GM12801 (cell line): Measurements from ENCODE around the gene COPG2.

Experiments used
- TF ChIP-seq, protein P1 (sequence below): IDR thresholded peaks from one replicate; pipeline ENCODE4 v1.5.1; 2011; ENCODE audit warnings: control low read depth; ENCODE audit not compliant: insufficient read length; ENCODE audit errors: extremely low read depth

COPG2 gene

DNA sequence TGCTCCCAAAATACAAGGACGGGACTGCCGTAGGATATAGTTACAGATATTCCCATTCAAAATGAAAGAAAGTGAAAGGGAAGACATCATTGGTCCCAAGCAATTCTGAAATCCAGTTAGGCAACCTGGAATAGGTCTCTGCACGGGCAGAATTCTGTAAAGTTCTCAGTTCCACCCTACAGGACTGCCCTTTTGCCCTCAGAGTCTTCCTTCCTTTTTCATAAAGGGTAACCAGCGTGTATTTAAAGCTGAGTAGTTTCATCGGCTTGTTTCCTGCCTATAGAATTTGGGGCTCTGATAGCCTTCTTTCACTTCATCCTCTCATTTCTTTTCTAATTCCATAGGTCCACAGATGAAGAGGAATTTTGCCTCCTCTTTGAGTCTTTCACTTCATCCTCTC lies 20.0 kb downstream of the COPG2 start:
- TF ChIP-seq, protein P1, sequence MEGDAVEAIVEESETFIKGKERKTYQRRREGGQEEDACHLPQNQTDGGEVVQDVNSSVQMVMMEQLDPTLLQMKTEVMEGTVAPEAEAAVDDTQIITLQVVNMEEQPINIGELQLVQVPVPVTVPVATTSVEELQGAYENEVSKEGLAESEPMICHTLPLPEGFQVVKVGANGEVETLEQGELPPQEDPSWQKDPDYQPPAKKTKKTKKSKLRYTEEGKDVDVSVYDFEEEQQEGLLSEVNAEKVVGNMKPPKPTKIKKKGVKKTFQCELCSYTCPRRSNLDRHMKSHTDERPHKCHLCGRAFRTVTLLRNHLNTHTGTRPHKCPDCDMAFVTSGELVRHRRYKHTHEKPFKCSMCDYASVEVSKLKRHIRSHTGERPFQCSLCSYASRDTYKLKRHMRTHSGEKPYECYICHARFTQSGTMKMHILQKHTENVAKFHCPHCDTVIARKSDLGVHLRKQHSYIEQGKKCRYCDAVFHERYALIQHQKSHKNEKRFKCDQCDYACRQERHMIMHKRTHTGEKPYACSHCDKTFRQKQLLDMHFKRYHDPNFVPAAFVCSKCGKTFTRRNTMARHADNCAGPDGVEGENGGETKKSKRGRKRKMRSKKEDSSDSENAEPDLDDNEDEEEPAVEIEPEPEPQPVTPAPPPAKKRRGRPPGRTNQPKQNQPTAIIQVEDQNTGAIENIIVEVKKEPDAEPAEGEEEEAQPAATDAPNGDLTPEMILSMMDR, result no peak

DNA sequence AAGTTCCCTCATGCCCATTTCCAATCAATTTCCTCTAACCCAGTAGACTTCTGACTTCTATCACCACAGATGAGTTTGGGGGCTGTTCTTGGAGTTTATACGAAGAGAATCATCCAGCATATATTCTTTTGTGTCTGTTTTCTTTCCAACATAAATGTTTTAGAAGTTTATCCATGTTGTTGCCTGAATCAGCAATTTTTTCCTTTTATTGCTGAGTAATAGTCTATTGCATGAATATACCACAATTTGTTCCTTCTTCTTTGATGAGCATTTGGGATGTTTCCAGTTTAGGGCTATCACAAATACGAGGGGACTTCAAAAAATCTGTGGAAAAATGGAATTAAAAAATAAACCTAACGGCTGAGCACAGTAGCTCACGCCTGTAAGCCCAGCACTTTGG lies 26.2 kb downstream of the COPG2 start:
- TF ChIP-seq, protein P1, result no peak

DNA sequence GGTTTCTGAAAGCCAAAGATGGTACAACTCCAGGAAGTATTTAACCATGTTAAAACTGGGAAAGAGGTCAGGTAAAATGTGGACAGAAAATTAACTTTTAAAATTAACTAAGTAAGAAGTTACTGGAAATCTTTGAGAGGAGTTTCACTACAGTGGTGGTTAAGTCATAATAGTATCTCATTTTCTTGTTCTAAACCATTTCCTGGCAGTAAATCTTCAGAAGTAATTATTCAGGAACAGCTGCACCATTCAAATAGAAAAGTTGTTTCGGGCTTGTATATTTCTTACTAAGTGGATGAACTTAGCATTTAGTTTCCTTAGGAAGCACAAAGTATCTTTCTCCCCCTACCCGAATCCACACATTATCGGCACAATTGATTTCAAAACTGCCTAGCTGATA lies 27.1 kb downstream of the COPG2 start:
- TF ChIP-seq, protein P1, result no peak

DNA sequence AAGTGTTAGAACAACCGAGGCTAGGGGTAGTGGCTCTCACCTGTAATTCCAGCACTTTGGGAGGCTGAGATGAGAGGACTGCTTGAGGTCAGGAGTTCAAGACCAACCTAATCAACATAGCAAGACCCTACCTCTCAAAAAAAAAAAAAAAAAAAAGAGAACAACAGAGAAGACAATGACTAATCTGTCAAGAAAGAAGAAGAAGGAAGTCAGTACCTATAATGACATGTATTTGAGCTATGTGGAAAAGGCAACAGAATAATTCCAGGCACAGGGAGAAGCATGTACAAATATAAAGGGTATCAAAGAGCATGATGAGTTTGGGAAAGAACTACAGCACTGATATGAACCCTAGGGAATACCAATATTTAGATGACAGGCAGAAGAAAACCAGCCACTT lies 27.5 kb downstream of the COPG2 start:
- TF ChIP-seq, protein P1, result no peak

DNA sequence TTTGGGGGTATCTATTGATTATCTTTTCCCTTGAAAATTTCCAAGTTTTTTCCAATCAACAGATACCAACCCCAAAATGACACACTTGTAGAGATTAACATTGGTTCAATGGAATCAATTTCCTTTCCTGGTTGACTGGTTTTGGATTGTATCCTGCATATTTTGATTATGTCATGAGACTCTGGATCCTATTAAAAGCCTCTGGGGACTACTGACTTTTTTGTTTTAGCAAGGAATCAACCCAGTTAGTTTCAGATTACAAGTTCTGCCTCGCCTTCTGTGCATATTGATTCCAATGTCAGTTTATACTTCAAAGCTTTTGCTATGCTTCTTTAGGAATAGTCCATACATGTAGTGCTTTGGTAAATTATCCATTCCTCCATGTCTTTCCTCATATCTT lies 29.2 kb downstream of the COPG2 start:
- TF ChIP-seq, protein P1, result no peak

DNA sequence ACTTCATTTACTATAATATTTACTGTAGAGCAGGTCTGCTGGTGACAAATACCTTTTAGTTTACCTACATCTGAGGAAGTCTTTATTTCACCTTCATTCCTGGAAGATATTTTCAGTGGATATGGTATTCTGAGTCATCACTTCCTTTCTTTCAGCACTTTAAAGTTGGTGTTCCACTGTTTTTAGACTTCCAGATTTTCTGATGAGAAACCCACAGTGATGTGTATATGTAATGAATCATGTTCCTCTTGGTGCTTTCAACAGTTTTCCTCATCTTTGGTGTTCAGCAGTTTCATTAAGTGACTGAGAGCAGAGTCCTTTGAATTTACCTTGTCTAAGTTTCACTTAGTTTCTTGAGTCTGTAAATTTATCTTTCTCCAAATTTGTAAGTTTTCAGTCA lies 36.4 kb downstream of the COPG2 start:
- TF ChIP-seq, protein P1, result no peak

DNA sequence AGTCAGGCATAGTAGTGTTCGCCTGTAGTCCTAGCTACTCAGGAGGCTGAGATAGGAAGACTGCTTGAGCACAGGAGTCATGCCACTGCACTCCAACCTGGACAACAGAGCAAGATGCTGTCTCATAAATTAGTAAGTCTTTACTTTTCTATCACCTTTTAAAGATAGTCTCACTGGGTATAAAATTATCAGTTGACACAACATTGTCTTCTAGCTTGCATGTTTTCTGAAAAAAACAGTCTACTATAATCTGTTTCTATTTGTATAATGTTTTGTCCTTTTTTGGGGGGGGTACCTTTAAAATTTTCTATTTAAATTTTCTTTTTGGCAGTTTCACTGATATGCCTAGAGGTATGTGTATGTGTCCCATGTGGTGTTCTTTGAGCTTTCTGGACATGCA lies 39.6 kb downstream of the COPG2 start:
- TF ChIP-seq, protein P1, result no peak

DNA sequence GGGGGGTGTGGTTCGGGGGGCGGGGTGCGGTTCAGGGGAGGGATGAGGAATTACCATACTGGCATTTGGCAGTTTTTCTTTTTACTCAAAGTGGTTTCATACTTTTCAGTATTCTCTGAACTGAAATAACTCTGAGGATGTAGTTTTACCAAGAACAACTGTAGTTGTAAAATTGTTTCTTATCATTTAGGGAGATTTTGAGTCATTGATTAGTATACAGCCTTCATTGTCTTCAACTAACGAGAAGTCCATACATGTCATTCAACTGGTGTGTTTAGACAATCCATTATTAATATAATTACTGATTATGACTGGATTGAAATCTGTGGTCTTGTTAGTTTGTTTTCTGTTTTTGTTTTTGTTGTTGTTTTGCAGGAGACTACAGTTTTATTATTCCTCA lies 40.8 kb downstream of the COPG2 start:
- TF ChIP-seq, protein P1, result no peak
